G401.6 (cell line): Measurements from ENCODE around the gene FAM131B.
"Not testable (repeated sequence)": the region's sequence is repeated elsewhere in the genome, so short reads cannot be mapped to it uniquely, and the experiment has no call there.

Source experiments
- FAIRE-seq: peaks from 2 replicates; lab custom pipeline; 2012; peaks lifted over from hg19 to GRCh38; lab: Jason Lieb, UNC

Gene FAM131B

GRCh38 chr7:143394777-143395176 lies 32.3 kb upstream of the FAM131B start:
- FAIRE-seq = no peak

- FAIRE-seq = no peak
These were observed 31.6 kb upstream of the FAM131B start for GRCh38 chr7:143394068-143394467.

GRCh38 chr7:143393267-143394041 lies 30.9 kb upstream of the FAM131B start:
- FAIRE-seq = no peak

GRCh38 chr7:143392875-143393266 lies 30.4 kb upstream of the FAM131B start:
- no peak for FAIRE-seq

- FAIRE-seq = not testable (repeated sequence)
These were observed 29.9 kb upstream of the FAM131B start for GRCh38 chr7:143392427-143392826.

- no peak for FAIRE-seq
These were observed 29.2 kb upstream of the FAM131B start for GRCh38 chr7:143391462-143392404.

GRCh38 chr7:143390773-143391317 lies 28.3 kb upstream of the FAM131B start:
- FAIRE-seq = no peak

GRCh38 chr7:143390104-143390772 lies 27.7 kb upstream of the FAM131B start:
- FAIRE-seq = no peak

GRCh38 chr7:143389316-143390103 lies 27.0 kb upstream of the FAM131B start:
- no peak for FAIRE-seq

- FAIRE-seq = no peak
These were observed 26.1 kb upstream of the FAM131B start for GRCh38 chr7:143388491-143389101.

GRCh38 chr7:143388051-143388450 lies 25.5 kb upstream of the FAM131B start:
- FAIRE-seq = no peak

- FAIRE-seq = no peak
These were observed 24.9 kb upstream of the FAM131B start for GRCh38 chr7:143387156-143387975.

- FAIRE-seq = no peak
These were observed 23.6 kb upstream of the FAM131B start for GRCh38 chr7:143385891-143386781.

- FAIRE-seq = no peak
These were observed 22.4 kb upstream of the FAM131B start for GRCh38 chr7:143384661-143385631.

- no peak for FAIRE-seq
These were observed 21.6 kb upstream of the FAM131B start for GRCh38 chr7:143384148-143384547.

GRCh38 chr7:143383642-143383957 lies 21.1 kb upstream of the FAM131B start:
- FAIRE-seq = no peak

GRCh38 chr7:143382791-143383641 lies 20.5 kb upstream of the FAM131B start:
- FAIRE-seq = no peak
